Measurements from ENCODE around the gene FARS2.
A peak's percentile ranks its signal among the peaks of the same experiment; 100 is the strongest.

Gene FARS2

GRCh38 chr6:5463690-5464089, 202.4 kb downstream of the FARS2 start:
- DNase-seq (ENCODE audit: low read depth, low spot score): no peak
- TF ChIP-seq CTCF (IDR thresholded peaks at IDR 0.05; ENCODE audit: low read depth, low read length): no peak
- in situ Hi-C loops (cut with HindIII; ENCODE audit: low sequenced_read_pairs): no loop called here
- no peak overlapping the region for H3K4me3 ChIP-seq (ENCODE audit: low read depth, low read length)

- in situ Hi-C loops (cut with HindIII; ENCODE audit: low sequenced_read_pairs): no loop called here
- DNase-seq (ENCODE audit: low read depth, low spot score): peak; percentile 38
- no peak for TF ChIP-seq CTCF (IDR thresholded peaks at IDR 0.05; ENCODE audit: low read depth, low read length)
- no peak overlapping the region for H3K4me3 ChIP-seq (ENCODE audit: low read depth, low read length)
Measured at GRCh38 chr6:5464099-5464885, 203.0 kb downstream of the FARS2 start.

- H3K4me3 ChIP-seq (ENCODE audit: low read depth, low read length): no peak overlapping the region
- peak; percentile 77 for DNase-seq (ENCODE audit: low read depth, low spot score)
- in situ Hi-C loops (cut with HindIII; ENCODE audit: low sequenced_read_pairs): no loop called here
- no peak for TF ChIP-seq CTCF (IDR thresholded peaks at IDR 0.05; ENCODE audit: low read depth, low read length)
Measured at GRCh38 chr6:5466281-5467136, 205.2 kb downstream of the FARS2 start.

GRCh38 chr6:5468586-5468985, 207.3 kb downstream of the FARS2 start:
- TF ChIP-seq CTCF (IDR thresholded peaks at IDR 0.05; ENCODE audit: low read depth, low read length): no peak
- in situ Hi-C loops (cut with HindIII; ENCODE audit: low sequenced_read_pairs): no loop called here

GRCh38 chr6:5469101-5469846, 208.0 kb downstream of the FARS2 start:
- no peak for DNase-seq (ENCODE audit: low read depth, low spot score)
- TF ChIP-seq CTCF (IDR thresholded peaks at IDR 0.05; ENCODE audit: low read depth, low read length): no peak
- in situ Hi-C loops (cut with HindIII; ENCODE audit: low sequenced_read_pairs): no loop called here
- no peak overlapping the region for H3K4me3 ChIP-seq (ENCODE audit: low read depth, low read length)

More at GRCh38 chr6:5468586-5468985, 207.3 kb downstream of the FARS2 start:
- no peak overlapping the region for H3K4me3 ChIP-seq (ENCODE audit: low read depth, low read length)
- no peak for DNase-seq (ENCODE audit: low read depth, low spot score)

GRCh38 chr6:5471044-5471443, 209.7 kb downstream of the FARS2 start:
- DNase-seq (ENCODE audit: low read depth, low spot score): peak; percentile 70
- TF ChIP-seq CTCF (IDR thresholded peaks at IDR 0.05; ENCODE audit: low read depth, low read length): peak; percentile 93
- in situ Hi-C loops (cut with HindIII; ENCODE audit: low sequenced_read_pairs): no loop called here
- no peak overlapping the region for H3K4me3 ChIP-seq (ENCODE audit: low read depth, low read length)

Measured in astrocyte of the spinal cord (primary cell).